ENCODE measurements around the gene ICAM1. TPM values are rescaled to one million over a fixed set of nuclear protein-coding genes. Genes with fewer than 3 reads are reported as not detected.
A peak's percentile ranks its signal among the peaks of the same experiment; 100 is the strongest.

The ICAM1 gene
- total and polyA plus RNA-seq, 2 of the 13 experiments (the other 11 are each of a cell fraction or from before 2014, with no cell fraction given): 37.9 to 98.4 TPM

DNA sequence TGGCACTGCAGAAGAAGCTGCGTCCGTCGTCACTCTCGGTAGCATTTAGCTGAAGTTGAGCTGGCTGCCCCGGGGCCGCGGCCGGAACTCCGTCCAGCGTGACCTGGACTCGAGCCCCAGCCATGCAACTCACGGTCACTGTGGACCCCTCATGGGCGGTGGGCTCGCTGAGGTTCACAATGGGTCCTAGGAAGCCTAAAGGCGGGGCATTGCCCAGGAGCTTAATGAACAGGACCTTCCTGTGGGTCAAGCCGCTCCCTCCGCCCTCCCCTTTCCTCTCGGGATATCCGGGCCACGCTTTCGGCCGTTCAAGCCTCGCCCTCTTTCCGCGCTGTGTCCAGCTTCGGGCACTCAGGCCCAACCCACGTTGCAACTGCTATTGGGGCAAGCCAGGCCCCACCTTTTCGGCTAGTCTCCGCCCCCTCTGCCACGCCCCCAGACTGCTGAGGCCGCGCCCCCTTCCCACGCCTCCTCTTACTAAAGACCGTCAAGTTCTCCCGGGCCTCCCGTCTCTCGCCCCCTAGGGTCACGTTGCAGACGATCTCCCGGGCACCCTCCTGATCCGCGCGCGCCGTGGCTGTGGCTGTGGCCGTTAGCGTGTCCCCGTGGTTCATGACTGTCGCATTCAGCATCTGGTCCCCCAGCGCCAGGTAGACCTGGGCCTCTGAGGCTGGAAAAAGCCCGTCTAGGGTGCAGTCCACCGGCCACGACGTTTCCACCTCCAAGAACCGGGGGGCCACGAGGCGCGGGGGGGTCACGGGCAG is 63.9 kb downstream of the ICAM1 start (continued):
- TF ChIP-seq, protein P1, sequence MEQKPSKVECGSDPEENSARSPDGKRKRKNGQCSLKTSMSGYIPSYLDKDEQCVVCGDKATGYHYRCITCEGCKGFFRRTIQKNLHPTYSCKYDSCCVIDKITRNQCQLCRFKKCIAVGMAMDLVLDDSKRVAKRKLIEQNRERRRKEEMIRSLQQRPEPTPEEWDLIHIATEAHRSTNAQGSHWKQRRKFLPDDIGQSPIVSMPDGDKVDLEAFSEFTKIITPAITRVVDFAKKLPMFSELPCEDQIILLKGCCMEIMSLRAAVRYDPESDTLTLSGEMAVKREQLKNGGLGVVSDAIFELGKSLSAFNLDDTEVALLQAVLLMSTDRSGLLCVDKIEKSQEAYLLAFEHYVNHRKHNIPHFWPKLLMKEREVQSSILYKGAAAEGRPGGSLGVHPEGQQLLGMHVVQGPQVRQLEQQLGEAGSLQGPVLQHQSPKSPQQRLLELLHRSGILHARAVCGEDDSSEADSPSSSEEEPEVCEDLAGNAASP (CRISPR knock-in tag; IDR thresholded peaks at IDR 0.05; ENCODE audit: borderline replicate concordance): no peak
- TF ChIP-seq ZNF605 (CRISPR knock-in tag; IDR thresholded peaks at IDR 0.05) (no peak), ZC3H13 (CRISPR knock-in tag; IDR thresholded peaks at IDR 0.05) (peak; percentile 99), ZNF619 (CRISPR knock-in tag; IDR thresholded peaks at IDR 0.05) (no peak), YY1 (IDR thresholded peaks at IDR 0.05; ENCODE audit: insufficient read depth, insufficient replicate concordance, low read depth, low read length) (peak; percentile 14), GATA4 (IDR thresholded peaks at IDR 0.05; ENCODE audit: borderline replicate concordance, low read depth) (0 out of 2 replicates have a peak, but pooled peaks have one; percentile 53), DMAP1 (CRISPR knock-in tag; IDR thresholded peaks at IDR 0.05) (peak; percentile 61; the same call in 1 of the 2 replicates), IKZF4 (CRISPR knock-in tag; IDR thresholded peaks at IDR 0.05; ENCODE audit: borderline replicate concordance, low read depth, not compliant biosample characterization) (no peak), ZNF235 (CRISPR knock-in tag; IDR thresholded peaks at IDR 0.05; ENCODE audit: borderline replicate concordance) (peak; percentile 43; the same call in 1 of the 2 replicates)
- TF ChIP-seq, protein P2, sequence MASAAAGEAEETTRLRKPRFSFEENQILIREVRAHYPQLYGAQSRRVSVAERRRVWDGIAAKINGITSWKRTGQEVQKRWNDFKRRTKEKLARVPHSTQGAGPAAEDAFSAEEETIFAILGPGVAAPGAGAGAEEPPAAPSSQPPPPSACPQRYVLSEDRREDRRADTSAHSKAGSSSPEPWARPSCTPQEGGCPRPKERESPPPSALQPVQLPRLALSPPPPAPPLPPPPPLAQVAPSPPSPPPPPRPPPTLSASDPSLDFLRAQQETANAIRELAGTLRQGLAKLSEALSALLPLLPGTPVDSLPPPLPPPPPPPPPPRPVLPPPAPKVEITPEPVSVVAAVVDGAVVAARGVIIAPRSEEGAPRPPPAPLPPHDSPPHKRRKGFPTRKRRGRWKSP (CRISPR knock-in tag; IDR thresholded peaks at IDR 0.05): no peak
- TF ChIP-seq, protein P3, sequence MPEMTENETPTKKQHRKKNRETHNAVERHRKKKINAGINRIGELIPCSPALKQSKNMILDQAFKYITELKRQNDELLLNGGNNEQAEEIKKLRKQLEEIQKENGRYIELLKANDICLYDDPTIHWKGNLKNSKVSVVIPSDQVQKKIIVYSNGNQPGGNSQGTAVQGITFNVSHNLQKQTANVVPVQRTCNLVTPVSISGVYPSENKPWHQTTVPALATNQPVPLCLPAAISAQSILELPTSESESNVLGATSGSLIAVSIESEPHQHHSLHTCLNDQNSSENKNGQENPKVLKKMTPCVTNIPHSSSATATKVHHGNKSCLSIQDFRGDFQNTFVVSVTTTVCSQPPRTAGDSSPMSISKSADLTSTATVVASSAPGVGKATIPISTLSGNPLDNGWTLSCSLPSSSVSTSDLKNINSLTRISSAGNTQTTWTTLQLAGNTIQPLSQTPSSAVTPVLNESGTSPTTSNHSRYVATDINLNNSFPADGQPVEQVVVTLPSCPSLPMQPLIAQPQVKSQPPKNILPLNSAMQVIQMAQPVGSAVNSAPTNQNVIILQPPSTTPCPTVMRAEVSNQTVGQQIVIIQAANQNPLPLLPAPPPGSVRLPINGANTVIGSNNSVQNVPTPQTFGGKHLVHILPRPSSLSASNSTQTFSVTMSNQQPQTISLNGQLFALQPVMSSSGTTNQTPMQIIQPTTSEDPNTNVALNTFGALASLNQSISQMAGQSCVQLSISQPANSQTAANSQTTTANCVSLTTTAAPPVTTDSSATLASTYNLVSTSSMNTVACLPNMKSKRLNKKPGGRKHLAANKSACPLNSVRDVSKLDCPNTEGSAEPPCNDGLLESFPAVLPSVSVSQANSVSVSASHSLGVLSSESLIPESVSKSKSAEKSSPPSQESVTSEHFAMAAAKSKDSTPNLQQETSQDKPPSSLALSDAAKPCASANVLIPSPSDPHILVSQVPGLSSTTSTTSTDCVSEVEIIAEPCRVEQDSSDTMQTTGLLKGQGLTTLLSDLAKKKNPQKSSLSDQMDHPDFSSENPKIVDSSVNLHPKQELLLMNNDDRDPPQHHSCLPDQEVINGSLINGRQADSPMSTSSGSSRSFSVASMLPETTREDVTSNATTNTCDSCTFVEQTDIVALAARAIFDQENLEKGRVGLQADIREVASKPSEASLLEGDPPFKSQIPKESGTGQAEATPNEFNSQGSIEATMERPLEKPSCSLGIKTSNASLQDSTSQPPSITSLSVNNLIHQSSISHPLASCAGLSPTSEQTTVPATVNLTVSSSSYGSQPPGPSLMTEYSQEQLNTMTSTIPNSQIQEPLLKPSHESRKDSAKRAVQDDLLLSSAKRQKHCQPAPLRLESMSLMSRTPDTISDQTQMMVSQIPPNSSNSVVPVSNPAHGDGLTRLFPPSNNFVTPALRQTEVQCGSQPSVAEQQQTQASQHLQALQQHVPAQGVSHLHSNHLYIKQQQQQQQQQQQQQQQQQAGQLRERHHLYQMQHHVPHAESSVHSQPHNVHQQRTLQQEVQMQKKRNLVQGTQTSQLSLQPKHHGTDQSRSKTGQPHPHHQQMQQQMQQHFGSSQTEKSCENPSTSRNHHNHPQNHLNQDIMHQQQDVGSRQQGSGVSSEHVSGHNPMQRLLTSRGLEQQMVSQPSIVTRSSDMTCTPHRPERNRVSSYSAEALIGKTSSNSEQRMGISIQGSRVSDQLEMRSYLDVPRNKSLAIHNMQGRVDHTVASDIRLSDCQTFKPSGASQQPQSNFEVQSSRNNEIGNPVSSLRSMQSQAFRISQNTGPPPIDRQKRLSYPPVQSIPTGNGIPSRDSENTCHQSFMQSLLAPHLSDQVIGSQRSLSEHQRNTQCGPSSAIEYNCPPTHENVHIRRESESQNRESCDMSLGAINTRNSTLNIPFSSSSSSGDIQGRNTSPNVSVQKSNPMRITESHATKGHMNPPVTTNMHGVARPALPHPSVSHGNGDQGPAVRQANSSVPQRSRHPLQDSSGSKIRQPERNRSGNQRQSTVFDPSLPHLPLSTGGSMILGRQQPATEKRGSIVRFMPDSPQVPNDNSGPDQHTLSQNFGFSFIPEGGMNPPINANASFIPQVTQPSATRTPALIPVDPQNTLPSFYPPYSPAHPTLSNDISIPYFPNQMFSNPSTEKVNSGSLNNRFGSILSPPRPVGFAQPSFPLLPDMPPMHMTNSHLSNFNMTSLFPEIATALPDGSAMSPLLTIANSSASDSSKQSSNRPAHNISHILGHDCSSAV (CRISPR knock-in tag; IDR thresholded peaks at IDR 0.05; ENCODE audit: borderline replicate concordance): no peak
- TF ChIP-seq, protein P4, sequence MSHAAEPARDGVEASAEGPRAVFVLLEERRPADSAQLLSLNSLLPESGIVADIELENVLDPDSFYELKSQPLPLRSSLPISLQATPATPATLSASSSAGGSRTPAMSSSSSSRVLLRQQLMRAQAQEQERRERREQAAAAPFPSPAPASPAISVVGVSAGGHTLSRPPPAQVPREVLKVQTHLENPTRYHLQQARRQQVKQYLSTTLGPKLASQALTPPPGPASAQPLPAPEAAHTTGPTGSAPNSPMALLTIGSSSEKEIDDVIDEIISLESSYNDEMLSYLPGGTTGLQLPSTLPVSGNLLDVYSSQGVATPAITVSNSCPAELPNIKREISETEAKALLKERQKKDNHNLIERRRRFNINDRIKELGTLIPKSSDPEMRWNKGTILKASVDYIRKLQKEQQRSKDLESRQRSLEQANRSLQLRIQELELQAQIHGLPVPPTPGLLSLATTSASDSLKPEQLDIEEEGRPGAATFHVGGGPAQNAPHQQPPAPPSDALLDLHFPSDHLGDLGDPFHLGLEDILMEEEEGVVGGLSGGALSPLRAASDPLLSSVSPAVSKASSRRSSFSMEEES (CRISPR knock-in tag; IDR thresholded peaks at IDR 0.05): 0 out of 2 replicates have a peak, but pooled peaks have one; percentile 14
- TF ChIP-seq, protein P5, sequence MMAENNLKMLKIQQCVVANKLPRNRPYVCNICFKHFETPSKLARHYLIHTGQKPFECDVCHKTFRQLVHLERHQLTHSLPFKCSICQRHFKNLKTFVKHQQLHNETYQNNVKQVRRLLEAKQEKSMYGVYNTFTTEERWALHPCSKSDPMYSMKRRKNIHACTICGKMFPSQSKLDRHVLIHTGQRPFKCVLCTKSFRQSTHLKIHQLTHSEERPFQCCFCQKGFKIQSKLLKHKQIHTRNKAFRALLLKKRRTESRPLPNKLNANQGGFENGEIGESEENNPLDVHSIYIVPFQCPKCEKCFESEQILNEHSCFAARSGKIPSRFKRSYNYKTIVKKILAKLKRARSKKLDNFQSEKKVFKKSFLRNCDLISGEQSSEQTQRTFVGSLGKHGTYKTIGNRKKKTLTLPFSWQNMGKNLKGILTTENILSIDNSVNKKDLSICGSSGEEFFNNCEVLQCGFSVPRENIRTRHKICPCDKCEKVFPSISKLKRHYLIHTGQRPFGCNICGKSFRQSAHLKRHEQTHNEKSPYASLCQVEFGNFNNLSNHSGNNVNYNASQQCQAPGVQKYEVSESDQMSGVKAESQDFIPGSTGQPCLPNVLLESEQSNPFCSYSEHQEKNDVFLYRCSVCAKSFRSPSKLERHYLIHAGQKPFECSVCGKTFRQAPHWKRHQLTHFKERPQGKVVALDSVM (CRISPR knock-in tag; IDR thresholded peaks at IDR 0.05): peak; percentile 20; the same call in 1 of the 2 replicates

Measured in HepG2 (cell line).